Suprapubic skin (tissue), 4 donors: Measurements from ENCODE around the gene MCM8. TPM values are rescaled to one million over a fixed set of nuclear protein-coding genes. Genes with fewer than 3 reads are reported as not detected.

ENCODE experiments used
- DNase-seq, 2 donors: peaks; one replicate each; pipeline ENCODE4 v3.0.0-alpha.2; 2019; ENCODE audit warnings: low spot score in 2 of 2
- H3K27ac ChIP-seq: fragments of 200-600 bp; sonication (generic); one replicate; pipeline ENCODE4 v1.5.1; 2019
- H3K27me3 ChIP-seq: fragments of 200-600 bp; sonication (generic); one replicate; pipeline ENCODE4 v1.5.1; 2019
- H3K36me3 ChIP-seq: fragments of 200-600 bp; sonication (generic); one replicate; pipeline ENCODE4 v1.5.1; 2019
- H3K4me1 ChIP-seq: fragments of 200-600 bp; sonication (generic); one replicate; pipeline ENCODE4 v1.5.1; 2019
- H3K4me3 ChIP-seq: fragments of 200-600 bp; sonication (generic); one replicate; pipeline ENCODE4 v1.5.1; 2019; ENCODE audit warnings: mild to moderate bottlenecking
- H3K9me3 ChIP-seq: fragments of 200-600 bp; sonication (generic); one replicate; pipeline ENCODE4 v1.5.1; 2019
- CTCF ChIP-seq, 2 donors: fragments of 200-600 bp in 1 of 2; fragments of 450-650 bp in 1 of 2; sonication (generic) in 1 of 2; IDR thresholded peaks; one replicate each; pipeline ENCODE4 v1.5.1; 2016 to 2019; ENCODE audit warnings: antibody characterized with exemption in 2 of 2, mild to moderate bottlenecking in 1 of 2, moderate library complexity in 1 of 2
- EP300 ChIP-seq: sonication (generic); formaldehyde crosslinking; IDR thresholded peaks from one replicate; pipeline ENCODE4 v1.6.1; 2017; ENCODE audit warnings: antibody characterized with exemption
- POLR2A ChIP-seq, 2 donors: fragments of 450-650 bp; IDR thresholded peaks; one replicate each; pipeline ENCODE4 v1.6.1; 2017; ENCODE audit warnings: antibody characterized with exemption in 2 of 2, mild to moderate bottlenecking in 2 of 2, moderate library complexity in 2 of 2
- POLR2AphosphoS5 ChIP-seq, 3 donors: sonication (generic); formaldehyde crosslinking; IDR thresholded peaks; one replicate each; pipeline ENCODE4 v1.6.1; 2017; ENCODE audit warnings: antibody characterized with exemption in 3 of 3
- WGBS: methylation state at CpG from one replicate; pipeline ENCODE4 v1.1.5; 2018; 5-methylcytosine and 5-hydroxymethylcytosine counted together
- total RNA-seq, 4 donors: library from RNA; depleted of rRNA; stranded (reverse); fragments of >200 nt; gene quantifications; one replicate each; pipeline ENCODE4 v1.1.0, GENCODE V29; 2016

The MCM8 gene
- total RNA-seq, 4 donors from 2014 or later, result 4.0 to 6.8 (median 4.8) TPM

- WGBS, result 0% methylated on average over 1 of the region's 1 CpG
- no peaks in the 10 kb centered on the region for H3K9me3 ChIP-seq
Measured at GRCh38 chr20:5914859-5915258, 35.6 kb upstream of the MCM8 start.

GRCh38 chr20:5918856-5919625 is 31.4 kb upstream of the MCM8 start:
- H3K4me3 ChIP-seq, result no peak overlapping the region
- H3K27me3 ChIP-seq, result peaks cover 10% of the 10 kb centered on the region
- H3K9me3 ChIP-seq, result no peaks in the 10 kb centered on the region
- H3K27ac ChIP-seq, result no peak overlapping the region
- 32% methylated on average over 3 of the region's 3 CpGs for WGBS
- no peaks in the 10 kb centered on the region for H3K36me3 ChIP-seq
- TF ChIP-seq POLR2AphosphoS5 (IDR thresholded peaks at IDR 0.05) (no peak), EP300 (no peak), POLR2A (IDR thresholded peaks at IDR 0.05) (no peak), CTCF (IDR thresholded peaks at IDR 0.05) (no peak)
- no peaks in the 10 kb centered on the region for H3K4me1 ChIP-seq
- no peak for DNase-seq

More at GRCh38 chr20:5914859-5915258, 35.6 kb upstream of the MCM8 start:
- H3K36me3 ChIP-seq, result no peaks in the 10 kb centered on the region
- TF ChIP-seq EP300 (no peak), POLR2AphosphoS5 (IDR thresholded peaks at IDR 0.05) (no peak), POLR2A (IDR thresholded peaks at IDR 0.05) (no peak), CTCF (IDR thresholded peaks at IDR 0.05) (no peak)
- DNase-seq, result no peak
- no peak overlapping the region for H3K27ac ChIP-seq
- peaks cover 25% of the 10 kb centered on the region for H3K27me3 ChIP-seq
- peaks cover 6% of the 10 kb centered on the region for H3K4me1 ChIP-seq
- no peak overlapping the region for H3K4me3 ChIP-seq

GRCh38 chr20:5919626-5920544 is 30.6 kb upstream of the MCM8 start:
- Histone ChIP-seq H3K4me3 (no peak overlapping the region), H3K27me3 (peaks cover 15% of the 10 kb centered on the region), H3K4me1 (no peaks in the 10 kb centered on the region), H3K9me3 (no peaks in the 10 kb centered on the region), H3K27ac (no peak overlapping the region), H3K36me3 (no peaks in the 10 kb centered on the region)
- TF ChIP-seq POLR2AphosphoS5 (IDR thresholded peaks at IDR 0.05) (no peak), EP300 (no peak), POLR2A (IDR thresholded peaks at IDR 0.05) (no peak), CTCF (IDR thresholded peaks at IDR 0.05) (no peak)
- 71% methylated on average over 8 of the region's 8 CpGs for WGBS
- no peak for DNase-seq

- no peak overlapping the region for H3K27ac ChIP-seq
Measured at GRCh38 chr20:5920581-5920980, 29.9 kb upstream of the MCM8 start.

More at GRCh38 chr20:5920581-5920980, 29.9 kb upstream of the MCM8 start:
- TF ChIP-seq EP300 (no peak), POLR2AphosphoS5 (IDR thresholded peaks at IDR 0.05) (no peak), POLR2A (IDR thresholded peaks at IDR 0.05) (no peak), CTCF (IDR thresholded peaks at IDR 0.05) (no peak)
- Histone ChIP-seq H3K4me3 (no peak overlapping the region), H3K36me3 (no peaks in the 10 kb centered on the region), H3K4me1 (no peaks in the 10 kb centered on the region), H3K9me3 (no peaks in the 10 kb centered on the region), H3K27me3 (peaks cover 16% of the 10 kb centered on the region)
- no peak for DNase-seq
- 31% methylated on average over 1 of the region's 1 CpG for WGBS
